Mesenteric fat pad (tissue), 1 donor: ENCODE results near the gene SORCS2. TPM values are rescaled to one million over a fixed set of nuclear protein-coding genes. Genes with fewer than 3 reads are reported as not detected.

Experiments used
- DNase-seq: peaks from one replicate; pipeline ENCODE4 v3.0.0-alpha.2; 2020; ENCODE audit warnings: low spot score
- total RNA-seq: library from RNA; stranded (reverse); fragmentation: NEBNext Ultra II Directional; extraction: Animal tissue kit (Norgen Biotek cat#: 25700); gene quantifications from one replicate; pipeline ENCODE4 v1.2.1, GENCODE V29; 2021
- donor health status: DM: yes; HTN: yes; CAD: no.

The SORCS2 gene
- total RNA-seq, 1 donor from 2014 or later = 1.9 TPM

DNA sequence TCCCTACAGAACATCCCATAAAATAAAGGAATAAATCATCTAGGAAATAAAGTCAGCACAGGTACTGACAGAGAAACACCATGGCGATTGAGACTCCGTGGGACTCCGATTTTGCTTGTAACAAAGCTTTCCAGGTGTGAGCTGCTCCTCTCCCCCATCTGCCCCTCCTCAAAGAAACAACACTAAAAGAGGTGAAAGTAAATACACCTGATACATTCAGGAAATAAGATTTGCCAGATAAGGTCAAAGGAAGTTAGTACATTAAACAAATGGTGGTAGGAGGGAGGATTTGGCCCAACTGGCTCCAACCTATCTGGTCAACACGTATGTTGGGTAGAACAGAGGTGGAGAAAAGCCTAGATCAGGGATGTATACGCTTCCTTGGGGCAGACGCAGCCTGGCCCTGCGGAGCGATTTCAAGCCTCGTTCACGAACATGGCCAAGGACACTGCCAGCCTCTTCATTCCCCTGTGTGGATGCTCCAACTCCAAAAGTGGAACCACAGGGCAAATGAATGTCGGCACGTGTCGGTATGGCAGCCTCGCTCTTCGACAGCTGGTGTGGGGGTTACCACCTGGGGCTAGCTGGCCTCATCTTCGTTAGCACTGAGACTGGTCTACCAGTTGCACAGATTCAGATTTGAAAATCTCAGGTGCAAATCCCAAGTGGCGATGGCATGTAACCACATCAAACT lies 584.8 kb downstream of the SORCS2 start:
- no peak for DNase-seq

DNA sequence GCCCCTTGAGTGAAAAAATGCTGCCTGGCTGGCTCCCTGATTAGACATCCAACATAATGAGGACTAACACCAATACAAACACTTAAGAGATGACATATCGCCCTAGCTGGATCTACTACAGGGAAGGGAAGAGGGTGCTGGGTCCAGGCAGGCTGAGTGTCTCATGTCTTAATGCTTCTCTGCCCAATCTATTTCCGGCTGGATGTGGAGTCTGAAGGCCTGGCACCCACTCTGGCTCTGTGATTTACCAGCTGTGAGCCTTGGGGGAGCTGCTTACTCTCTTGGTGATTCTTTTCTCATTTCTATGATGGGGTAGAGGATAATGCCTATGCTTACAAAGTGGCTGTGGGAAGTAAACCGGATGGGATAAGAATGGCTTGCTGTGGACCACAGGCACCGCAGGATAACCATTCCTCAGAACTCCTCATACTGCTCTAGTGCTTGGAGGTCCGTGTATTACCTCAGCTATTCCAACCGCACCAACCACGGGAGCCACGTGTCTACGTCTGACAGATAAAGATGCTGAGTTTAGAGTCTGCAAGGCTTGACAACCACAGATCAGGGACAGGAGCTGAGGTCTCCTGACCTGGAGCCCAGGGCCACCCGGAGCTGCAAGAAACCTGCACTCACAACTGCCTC lies 585.7 kb downstream of the SORCS2 start:
- no peak for DNase-seq

DNA sequence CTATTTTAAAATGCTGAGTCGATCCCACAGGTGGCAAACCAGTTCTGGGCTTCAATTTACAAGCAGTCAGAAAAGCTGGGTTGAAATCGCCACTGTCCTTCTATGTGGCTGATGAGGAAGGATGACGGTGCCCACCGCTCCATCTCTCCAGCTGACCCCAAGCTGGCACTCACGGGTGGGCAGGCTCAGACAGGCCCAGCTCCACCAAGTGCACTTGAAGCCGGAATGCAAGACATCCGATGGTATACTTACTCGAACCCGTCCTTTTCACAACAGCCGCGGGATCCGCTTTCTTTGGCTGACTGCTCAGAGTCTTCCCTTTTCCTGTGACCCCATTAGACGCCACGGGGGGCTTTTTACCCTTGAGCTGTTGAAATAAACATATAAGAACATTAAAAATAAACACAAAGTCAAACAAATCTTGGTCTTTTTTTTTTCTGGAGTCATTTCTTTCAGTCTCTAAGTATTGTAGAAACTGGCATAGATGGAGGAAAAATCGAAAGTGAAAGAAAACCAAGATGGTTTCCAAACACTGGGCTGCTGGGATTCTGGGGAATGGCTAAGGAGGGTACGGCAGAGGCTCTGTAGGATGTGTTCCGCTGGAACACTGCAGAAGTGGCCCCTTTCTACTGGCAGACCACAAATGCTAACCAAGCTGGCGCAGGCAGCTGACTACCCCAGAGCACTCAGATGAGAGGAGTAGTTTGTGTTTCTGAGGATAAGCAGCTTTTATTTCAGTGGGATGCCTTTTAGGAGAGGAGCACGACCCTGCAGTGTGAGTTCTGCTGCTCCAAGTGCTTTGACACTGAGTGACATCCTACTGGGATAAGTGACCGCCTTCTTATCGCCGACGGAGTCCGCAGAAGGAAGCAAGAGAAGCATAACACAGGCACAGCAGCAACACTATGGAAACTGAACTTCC lies 586.4 kb downstream of the SORCS2 start:
- no peak for DNase-seq

DNA sequence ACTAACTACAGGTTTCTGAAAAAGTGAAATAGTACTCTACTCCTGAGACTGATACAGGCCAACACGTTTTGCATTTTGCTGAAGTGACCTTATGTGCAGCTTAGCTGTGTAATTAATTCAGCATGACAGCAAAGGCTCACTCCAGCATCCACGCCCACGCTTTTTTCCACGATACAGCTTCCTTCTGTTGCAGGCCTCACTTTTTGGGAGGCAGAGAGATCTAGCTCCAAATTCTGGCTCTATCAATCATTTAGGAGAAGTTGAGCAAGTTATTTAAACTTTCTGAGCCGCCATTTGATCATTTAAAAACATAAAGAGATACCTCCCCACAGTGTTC lies 587.1 kb downstream of the SORCS2 start:
- DNase-seq = no peak

DNA sequence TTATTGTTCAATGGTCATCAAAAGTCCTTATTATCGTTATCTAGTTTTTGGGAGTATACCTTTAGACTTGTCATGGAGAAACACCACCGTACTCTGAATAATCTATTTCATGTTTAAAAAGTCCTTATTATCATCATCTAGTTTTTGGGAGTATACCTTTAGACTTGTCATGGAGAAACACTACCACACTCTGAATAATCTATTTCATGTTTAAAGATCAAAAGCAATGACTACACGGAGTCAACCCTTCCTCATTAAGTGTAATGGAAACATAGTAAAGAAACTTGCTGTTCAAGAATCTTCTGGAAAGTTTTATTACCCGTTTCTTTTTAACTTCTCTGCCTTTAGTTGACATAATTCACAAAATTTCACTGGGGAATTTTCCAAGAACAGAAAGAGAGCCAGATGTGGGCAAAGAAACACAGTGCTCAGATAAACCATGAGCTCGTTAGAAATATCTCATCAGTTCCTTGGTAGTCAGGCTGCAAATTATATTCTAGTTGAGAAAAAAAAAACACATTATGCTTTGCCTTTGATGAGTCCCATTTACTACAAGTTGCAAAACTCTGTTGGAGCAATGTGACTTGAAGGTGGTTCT lies 588.5 kb downstream of the SORCS2 start:
- DNase-seq = no peak

DNA sequence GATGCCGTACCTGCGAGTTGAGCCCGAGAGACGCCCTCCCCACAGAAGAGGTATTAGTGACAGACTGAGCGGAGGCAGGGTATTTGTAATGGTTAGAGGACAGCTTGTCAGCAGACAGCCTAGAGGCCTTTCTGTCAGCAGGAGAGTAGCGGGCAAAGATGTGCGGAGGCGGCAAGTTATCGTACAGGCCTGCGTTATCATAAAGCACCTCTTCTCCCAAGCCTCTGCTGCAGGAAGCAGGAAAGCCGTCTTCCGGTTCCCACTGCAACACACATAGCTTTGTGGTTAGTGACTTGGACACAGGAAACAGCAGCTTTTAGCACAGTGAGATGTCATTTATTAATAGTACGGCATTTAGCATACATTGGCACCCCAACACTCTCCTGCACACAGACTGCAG lies 589.0 kb downstream of the SORCS2 start:
- no peak for DNase-seq

DNA sequence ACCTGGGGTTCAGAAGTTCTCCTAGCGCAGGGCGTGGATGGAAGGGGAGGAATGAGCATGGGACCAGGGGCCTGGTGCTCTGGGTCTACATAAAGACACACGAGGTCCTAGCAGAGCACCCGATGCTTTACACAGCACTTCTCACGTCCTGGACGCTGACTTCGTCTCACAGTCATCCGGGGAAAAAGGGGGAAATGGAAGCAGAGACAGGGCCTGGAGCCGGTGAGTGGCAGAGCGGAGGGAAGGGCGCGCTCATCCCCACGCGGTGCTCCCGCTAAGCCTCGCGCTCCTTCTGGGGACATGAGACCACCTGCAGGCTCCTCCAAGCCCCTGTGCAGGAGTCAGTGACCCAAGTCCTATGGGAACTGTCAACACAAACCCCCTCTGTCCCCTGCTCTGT lies 589.7 kb downstream of the SORCS2 start:
- no peak for DNase-seq

DNA sequence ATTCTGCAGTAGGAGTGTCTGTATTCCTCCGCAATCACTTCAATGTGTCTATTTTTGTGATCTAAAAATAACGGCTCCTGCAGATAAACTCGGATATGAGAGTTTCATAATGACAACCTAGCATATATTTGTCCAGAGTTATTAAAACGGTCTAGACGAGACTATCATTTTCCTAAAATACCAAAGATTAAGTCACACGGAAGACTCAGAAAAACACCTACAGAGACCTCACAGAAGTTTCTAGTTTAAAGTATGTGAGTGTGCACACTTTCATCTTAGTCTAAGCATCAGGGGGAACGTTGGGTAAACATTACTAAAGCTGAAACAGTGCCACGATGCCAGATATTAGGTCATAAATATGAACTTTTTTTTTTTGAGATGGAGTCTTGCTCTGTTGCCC lies 590.4 kb downstream of the SORCS2 start:
- DNase-seq = no peak

DNA sequence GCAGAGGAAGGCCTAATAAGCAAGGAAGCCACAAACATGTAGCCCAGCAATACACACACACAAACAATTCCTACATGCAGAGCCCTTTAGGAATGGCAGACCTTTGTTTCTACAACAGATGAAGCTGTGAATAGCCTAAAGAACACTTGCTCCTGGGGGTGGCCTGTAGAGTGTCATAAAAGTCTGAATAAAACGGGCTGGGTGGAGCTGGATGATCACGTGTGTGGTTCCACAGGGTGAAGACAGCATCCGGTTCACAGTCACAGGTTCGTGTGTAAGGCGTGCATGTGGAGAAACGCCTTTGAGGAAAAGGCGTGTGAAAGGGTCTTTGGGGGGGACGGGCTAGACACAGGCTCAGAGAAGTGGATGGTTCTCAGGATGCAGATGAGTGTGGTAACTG lies 591.2 kb downstream of the SORCS2 start:
- DNase-seq = no peak

DNA sequence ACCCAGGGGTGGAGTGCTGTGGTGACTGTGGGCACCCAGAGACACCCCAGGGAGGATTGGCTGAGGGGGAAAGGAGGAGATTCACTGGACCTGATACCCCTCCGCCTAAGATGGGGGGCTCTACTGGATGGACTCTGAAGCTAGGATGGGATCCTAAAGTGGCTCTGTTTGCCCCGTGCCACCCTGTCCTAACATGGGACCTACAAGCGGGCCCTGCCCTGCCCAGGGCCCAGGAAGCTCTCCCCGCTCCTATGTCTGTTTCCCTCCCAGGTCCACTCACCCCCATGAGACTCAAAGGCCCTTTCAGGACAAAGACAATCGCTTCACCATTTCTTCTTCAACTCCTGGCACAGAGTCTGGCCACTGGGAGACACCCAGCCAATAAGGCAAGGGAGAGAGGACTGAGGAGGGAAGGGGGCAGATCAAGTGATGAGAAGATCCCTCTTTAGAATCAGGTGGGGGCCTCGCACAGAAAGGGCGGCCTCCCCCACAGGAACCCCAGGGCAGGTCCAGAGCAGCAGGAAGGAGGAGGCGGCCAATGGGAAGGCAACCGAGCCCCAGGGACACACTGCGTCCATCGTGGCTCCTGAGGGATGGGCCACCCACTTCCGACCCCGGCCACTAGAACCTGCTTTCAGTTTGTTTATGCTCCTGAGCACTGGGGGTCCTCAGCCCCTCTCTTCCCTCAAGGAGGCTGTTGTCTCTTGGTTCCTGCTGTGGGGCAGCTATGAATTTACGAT lies 592.0 kb downstream of the SORCS2 start:
- DNase-seq = no peak

DNA sequence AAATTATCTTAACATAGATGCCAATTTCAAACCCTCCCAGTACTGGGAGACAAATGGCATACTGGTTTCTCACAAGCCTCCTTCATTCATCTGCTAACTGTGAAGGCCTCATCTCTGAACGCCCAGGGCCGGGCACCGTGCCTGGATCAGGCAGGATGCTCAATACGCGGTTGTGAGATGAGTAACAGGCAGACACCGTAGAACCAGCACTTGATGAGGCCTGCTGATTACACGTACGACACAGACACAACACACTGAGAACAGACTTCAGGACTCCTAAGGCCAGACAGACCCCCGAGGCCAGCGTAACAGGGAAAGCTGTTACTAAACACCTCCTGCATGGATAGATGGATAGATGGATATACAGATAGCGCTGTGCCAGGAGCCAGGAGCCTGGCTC lies 592.7 kb downstream of the SORCS2 start:
- no peak for DNase-seq

DNA sequence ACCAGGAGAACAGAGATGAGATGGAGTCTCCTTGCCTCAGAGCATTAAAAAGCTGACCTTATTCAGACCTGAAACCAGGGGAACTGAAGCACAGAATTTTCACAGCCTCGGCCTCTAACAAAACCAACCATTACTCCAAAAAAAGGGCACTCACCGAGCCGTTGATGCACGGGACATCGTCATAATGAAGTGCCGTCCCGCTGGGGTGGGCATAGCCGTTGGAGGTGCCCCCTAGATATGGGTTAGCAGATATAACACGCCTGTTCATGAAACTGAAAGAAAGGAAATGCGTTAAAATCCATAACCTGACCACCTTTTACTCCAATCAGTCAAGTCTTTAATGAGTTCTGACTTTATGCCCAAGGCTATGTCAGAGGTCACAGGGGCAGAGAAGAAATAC lies 593.7 kb downstream of the SORCS2 start:
- no peak for DNase-seq

DNA sequence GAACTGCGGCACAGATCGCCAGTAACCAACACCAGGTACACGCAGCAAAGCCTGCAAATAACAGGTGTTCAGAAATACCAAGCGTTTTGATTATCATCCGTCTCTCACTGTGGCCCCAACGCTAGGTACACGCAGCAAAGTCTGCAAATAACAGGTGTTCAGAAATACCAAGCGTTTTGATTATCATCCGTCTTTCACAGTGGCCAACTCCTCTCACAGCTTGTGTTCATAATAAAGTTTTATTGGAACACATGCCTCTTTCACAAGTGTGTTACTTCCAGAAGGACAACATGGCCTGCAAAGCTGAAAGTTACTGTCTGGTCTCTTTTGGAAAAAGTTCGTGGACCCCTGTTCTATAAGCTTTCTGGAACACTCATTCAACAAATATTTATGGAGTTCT lies 594.2 kb downstream of the SORCS2 start:
- no peak for DNase-seq

DNA sequence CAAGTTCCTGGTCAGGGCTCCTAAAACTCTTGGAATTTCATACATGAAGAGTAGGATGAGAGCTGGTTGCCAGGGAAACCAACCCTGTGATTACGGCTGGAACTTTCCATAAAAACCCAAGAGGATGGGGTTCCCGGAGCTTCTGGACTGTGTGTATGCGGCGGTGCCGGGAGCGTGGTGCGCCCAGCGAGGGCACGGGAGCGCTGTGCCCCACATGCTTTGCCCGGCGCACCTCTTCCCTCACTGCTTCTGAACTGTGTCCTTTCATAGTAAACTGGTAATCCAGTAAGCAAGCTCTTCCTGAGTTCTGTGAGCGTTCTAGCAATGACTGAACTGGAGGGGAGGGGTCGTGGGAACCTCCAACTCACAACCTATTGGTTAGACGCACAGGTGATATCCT lies 594.7 kb downstream of the SORCS2 start:
- no peak for DNase-seq

DNA sequence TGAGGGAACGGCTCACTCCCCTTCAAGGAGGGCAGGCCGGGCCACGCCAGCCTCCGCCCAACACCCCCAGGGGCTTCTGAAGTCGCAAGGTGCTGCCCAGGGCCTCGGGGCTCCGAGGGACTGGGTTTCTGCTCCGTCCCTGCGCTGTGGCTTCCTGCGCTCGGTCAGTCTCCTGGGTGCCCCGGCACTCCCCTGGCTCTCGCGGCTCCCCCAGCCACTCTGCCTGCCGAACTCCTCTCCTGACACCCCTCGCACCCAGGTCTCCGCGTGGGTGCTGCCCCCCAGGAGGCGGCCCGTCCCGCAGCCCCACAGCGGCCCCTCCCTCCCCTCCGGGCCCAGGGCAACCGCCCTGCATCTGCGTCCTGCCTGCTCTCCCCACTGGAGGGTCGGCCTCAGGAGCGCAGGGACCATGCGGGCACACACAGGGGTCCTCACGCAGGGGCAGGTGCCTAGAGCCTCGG lies 595.4 kb downstream of the SORCS2 start:
- no peak for DNase-seq

DNA sequence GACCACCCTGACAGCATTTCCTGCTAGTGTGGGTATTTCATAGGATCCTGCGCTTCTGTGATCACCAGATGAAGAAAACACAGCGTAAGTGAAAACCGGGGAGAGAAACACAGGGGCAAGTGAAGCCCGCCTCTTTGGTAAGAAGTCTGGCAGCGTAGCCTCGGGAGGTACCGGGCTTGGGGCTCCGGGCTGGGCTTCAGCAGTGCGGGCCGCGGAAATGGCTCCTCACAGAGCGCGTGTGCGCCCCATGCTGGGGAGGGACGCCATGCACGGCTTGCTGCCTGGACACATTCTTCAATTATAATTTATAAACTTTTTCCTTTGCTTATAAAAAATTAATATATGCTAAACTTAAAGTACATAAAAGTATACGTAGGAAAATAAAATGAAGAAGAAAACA lies 595.9 kb downstream of the SORCS2 start:
- DNase-seq = no peak

DNA sequence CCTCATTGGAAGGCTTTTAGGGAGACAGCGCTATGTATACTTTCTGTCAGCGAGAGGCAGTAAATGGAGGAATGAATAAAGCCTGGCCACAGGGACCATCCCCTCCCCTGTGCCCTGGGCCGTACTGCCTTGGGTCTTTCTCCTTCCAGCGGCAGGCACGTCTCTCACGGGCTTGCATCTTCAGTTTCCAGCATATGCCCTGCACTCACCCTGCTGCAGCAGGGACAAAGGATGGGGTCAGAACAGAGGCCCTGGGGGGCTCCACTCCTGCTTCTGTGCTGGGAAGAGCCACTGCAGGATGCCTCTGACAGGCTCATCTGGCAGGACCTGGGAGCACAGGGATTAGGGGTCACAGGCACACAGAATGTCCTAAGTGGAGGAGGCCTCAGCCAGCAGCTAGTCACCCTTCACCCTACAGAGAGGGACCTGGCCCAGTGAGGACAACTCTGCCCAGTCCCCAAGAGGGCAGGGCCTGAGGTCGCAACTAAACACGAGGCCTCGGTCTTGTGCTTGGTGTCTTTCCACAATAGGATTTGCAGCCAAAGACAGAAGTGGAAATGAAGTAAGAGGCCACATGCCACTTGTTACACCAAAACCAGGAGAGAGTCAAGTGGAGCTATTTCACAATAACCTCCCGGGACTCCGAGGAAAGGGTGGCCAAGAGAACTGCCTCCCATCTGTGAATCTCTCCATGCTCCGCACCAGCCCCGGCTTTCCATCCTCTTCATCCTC lies 596.5 kb downstream of the SORCS2 start:
- no peak for DNase-seq

DNA sequence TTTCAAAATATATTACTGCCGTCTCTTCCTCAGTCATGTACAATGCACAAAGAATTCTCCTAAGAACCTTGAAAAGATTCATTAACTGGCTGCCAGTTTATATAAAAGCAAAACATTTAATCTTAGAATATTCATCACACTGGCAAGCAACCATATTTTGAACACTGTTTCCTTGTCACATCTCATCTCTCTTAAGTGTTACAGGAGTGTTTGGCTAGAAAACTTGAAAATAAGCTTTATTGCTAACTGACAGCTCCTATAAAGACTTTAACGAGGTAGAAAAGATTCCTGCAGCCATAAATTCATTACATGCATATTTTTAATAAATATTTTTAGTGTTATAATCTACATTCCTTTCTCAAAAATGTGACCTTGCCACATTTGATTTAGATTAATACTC lies 597.7 kb downstream of the SORCS2 start:
- no peak for DNase-seq

DNA sequence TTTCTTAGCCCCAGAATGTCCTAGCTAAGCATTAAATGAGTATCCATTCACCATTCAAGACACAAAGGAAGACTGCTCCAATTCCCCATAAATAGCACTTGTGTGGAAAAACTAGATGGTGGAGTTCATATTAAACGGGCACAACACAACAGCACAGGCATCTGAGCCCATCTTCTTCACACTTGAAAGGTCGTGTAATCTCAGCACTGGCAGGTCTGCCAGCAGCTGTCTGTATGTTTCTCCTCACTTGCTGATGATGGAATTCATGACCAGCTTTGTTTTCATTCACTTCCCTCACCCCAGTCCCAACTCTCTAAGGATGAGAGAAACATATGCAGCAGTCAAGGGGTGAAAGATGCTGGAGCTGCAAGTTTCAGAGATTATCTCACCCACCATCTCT lies 598.7 kb downstream of the SORCS2 start:
- peak; percentile 5 for DNase-seq
